Measurements from ENCODE around the gene ANKS1B.
A peak's percentile ranks its signal among the peaks of the same experiment; 100 is the strongest.

The ANKS1B gene

DNA sequence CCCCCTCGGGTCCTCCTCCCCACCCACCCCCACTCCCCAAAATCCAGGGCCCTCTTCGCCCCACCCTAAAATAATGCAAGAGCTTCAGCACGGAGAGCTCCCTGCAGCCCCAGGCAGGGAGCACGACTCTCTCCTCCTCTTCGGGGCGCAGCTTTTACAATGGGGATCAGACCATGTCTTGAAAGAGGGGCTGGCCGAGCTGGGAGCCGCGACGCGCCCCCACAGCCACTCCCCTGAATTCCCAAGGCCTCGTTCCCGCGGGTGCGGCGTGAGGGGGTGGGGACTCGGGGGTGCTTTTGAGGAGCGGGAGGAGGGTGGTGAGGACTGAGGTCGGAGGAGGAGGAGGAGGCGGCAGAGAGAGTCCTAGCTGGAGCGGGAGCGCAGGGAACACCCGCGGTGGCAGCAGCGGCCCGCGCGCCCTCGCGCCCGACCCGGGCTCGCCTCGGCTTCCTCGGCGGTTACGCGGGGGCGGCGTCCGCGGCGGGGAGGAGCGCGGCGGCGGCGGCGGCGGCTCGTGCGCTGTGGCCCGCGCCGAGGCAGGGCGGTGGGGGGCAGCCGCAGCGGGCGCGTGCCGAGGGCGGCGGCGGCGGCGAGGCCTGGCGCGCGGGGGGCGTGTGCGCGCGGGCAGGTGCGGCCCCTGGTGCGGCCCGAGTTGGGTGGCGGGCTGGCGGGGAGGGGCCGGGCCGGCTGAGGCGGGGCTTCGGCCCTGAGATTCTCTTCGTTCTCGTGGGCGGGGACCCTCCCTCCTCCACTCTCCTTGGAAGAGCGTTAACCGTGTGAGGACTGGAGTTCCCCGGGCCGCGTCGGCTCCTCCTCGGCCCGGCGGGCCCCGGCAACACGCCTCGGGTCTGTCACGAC, at the start of gene ANKS1B:
Gene ANKS1B, minus strand, starts transcription at position 666 of the 858 bp plus-strand sequence. CDS start 699 bp downstream, outside the sequence.
- peak within 1 kb of the TSS; percentile 97 for H2AFZ ChIP-seq
- H3K27me3 ChIP-seq (ENCODE audit: control insufficient read depth, insufficient read depth, low read length), result no peaks in the 10 kb centered on the region
- TF ChIP-seq, protein P1, sequence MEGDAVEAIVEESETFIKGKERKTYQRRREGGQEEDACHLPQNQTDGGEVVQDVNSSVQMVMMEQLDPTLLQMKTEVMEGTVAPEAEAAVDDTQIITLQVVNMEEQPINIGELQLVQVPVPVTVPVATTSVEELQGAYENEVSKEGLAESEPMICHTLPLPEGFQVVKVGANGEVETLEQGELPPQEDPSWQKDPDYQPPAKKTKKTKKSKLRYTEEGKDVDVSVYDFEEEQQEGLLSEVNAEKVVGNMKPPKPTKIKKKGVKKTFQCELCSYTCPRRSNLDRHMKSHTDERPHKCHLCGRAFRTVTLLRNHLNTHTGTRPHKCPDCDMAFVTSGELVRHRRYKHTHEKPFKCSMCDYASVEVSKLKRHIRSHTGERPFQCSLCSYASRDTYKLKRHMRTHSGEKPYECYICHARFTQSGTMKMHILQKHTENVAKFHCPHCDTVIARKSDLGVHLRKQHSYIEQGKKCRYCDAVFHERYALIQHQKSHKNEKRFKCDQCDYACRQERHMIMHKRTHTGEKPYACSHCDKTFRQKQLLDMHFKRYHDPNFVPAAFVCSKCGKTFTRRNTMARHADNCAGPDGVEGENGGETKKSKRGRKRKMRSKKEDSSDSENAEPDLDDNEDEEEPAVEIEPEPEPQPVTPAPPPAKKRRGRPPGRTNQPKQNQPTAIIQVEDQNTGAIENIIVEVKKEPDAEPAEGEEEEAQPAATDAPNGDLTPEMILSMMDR (IDR thresholded peaks at IDR 0.05), result no peak
- H3K4me2 ChIP-seq (ENCODE audit: low read length), result peak within 1 kb of the TSS; percentile 70
- peak within 1 kb of the TSS; percentile 52 for H3K4me3 ChIP-seq (ENCODE audit: low read depth, low read length)
- H3K79me2 ChIP-seq, result no peaks in the 10 kb centered on the region
- no peak within 1 kb of the TSS for H3K9ac ChIP-seq
- H3K9me3 ChIP-seq (ENCODE audit: control insufficient read depth, low read length), result no peaks in the 10 kb centered on the region
- H3K27ac ChIP-seq, result peak within 1 kb of the TSS; percentile 63
- no peaks in the 10 kb centered on the region for H3K36me3 ChIP-seq (ENCODE audit: control insufficient read depth, insufficient read depth, low read length)
- H3K4me1 ChIP-seq, result peaks cover 9% of the 10 kb centered on the region

DNA sequence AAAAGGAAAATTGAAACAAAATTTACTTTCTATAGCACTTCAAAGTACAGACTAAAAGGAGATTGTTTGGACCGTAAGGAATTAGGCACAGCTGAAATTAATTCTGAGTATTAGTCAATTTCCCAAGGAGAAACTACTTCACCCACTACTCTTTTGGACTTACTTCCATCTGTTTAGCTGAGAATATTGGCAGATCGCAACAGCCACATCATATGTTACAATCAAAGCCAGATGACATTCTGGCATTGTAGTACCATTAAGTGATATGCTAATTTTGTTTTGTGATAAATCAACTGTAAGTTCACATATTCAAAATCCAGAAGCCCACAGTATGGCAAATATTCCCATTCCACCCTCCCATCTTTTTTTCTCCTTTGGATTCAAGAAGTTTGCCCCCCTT, 47.1 kb upstream of the ANKS1B start:
- no peak overlapping the region for H3K9ac ChIP-seq
- no peaks in the 10 kb centered on the region for H3K27me3 ChIP-seq (ENCODE audit: control insufficient read depth, insufficient read depth, low read length)
- TF ChIP-seq, protein P1 (IDR thresholded peaks at IDR 0.05), result no peak
- H3K4me1 ChIP-seq, result no peaks in the 10 kb centered on the region
- H3K36me3 ChIP-seq (ENCODE audit: control insufficient read depth, insufficient read depth, low read length), result no peaks in the 10 kb centered on the region
- H3K4me2 ChIP-seq (ENCODE audit: low read length), result no peak overlapping the region
- H3K27ac ChIP-seq, result no peak overlapping the region
- H3K79me2 ChIP-seq, result no peaks in the 10 kb centered on the region
- H3K4me3 ChIP-seq (ENCODE audit: low read depth, low read length), result no peak overlapping the region
- no peaks in the 10 kb centered on the region for H3K9me3 ChIP-seq (ENCODE audit: control insufficient read depth, low read length)
- no peak overlapping the region for H2AFZ ChIP-seq

DNA sequence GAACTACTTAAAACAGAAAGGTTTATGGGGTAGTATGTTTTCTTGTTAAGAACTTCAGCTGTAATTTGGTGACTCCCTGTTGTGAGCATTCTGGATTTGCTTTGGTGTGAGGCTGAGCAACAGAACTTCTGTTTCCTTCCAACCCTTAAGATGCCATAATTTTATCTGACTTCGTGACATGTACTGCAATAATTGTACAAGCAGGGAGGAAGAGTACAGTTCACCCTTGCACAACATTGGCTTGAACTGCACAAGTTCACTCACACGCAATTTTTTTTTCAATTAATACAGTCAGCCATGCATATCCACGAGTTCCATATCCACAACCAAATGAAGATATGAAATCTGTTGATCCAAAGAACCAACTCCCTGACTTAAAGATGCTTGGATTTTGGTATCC, 42.9 kb upstream of the ANKS1B start:
- Histone ChIP-seq H3K79me2 (no peaks in the 10 kb centered on the region), H3K4me1 (no peaks in the 10 kb centered on the region), H3K9me3 (ENCODE audit: control insufficient read depth, low read length) (no peaks in the 10 kb centered on the region), H3K27ac (no peak overlapping the region), H3K9ac (no peak overlapping the region), H3K4me3 (ENCODE audit: low read depth, low read length) (no peak overlapping the region), H3K4me2 (ENCODE audit: low read length) (no peak overlapping the region), H3K27me3 (ENCODE audit: control insufficient read depth, insufficient read depth, low read length) (no peaks in the 10 kb centered on the region), H2AFZ (no peak overlapping the region), H3K36me3 (ENCODE audit: control insufficient read depth, insufficient read depth, low read length) (no peaks in the 10 kb centered on the region)
- TF ChIP-seq, protein P1 (IDR thresholded peaks at IDR 0.05), result no peak

DNA sequence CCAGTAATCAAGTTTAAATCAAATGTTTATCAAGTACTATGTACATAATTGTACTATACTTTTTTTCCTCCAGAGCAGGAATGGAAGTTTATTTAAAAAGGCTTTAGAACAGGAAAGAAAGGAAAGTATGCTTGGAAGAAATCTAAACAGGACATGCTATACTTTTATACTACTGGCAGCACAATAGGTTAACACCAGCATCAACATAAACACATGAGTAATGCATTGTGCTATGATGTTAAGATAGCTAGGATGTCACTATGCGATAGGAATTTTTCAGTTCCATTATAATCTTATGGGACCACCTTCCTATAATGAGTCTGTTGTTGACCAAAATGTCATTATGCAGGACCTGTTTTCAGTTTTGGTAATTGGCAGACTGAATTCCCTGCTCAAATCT, 41.5 kb upstream of the ANKS1B start:
- H3K4me1 ChIP-seq, result no peaks in the 10 kb centered on the region
- no peaks in the 10 kb centered on the region for H3K36me3 ChIP-seq (ENCODE audit: control insufficient read depth, insufficient read depth, low read length)
- H3K79me2 ChIP-seq, result no peaks in the 10 kb centered on the region
- TF ChIP-seq, protein P1 (IDR thresholded peaks at IDR 0.05), result no peak
- no peak overlapping the region for H2AFZ ChIP-seq
- no peaks in the 10 kb centered on the region for H3K9me3 ChIP-seq (ENCODE audit: control insufficient read depth, low read length)
- no peak overlapping the region for H3K27ac ChIP-seq
- H3K27me3 ChIP-seq (ENCODE audit: control insufficient read depth, insufficient read depth, low read length), result no peaks in the 10 kb centered on the region
- H3K4me2 ChIP-seq (ENCODE audit: low read length), result no peak overlapping the region
- no peak overlapping the region for H3K4me3 ChIP-seq (ENCODE audit: low read depth, low read length)
- no peak overlapping the region for H3K9ac ChIP-seq

Data from parathyroid adenoma (tissue), 2 donors.